HUDEP-2 (cell line): ENCODE results near the gene PHETA1.

Source experiments
- DNase-seq, 76 experiments: peaks; one replicate each; lab custom pipeline; 2025; ENCODE audit not compliant: unreplicated experiment in 76 of 76; lab: John Stamatoyannopoulos, UW

PHETA1 gene

GRCh38 chr12:111368788-111369495, at the start of gene PHETA1:
Gene PHETA1, minus strand, starts transcription at chr12:111369095. Its CDS starts 5,668 bp downstream, at chr12:111363427.
- peak in 72 of 76 experiments; percentile 6 to 90 (median 70) for DNase-seq

- DNase-seq: no peak
Measured at GRCh38 chr12:111418594-111418880, 49.6 kb upstream of the PHETA1 start.

GRCh38 chr12:111417784-111418593, 49.1 kb upstream of the PHETA1 start:
- no peak for DNase-seq

GRCh38 chr12:111417290-111417689, 48.4 kb upstream of the PHETA1 start:
- no peak for DNase-seq

- DNase-seq: no peak
Measured at GRCh38 chr12:111414711-111415252, 45.9 kb upstream of the PHETA1 start.

GRCh38 chr12:111413442-111414086, 44.7 kb upstream of the PHETA1 start:
- peak in 2 of 76 experiments; percentile 4 to 19 for DNase-seq

GRCh38 chr12:111412830-111413441, 44.0 kb upstream of the PHETA1 start:
- peak in 3 of 76 experiments; percentile 16 to 21 (median 17) for DNase-seq

GRCh38 chr12:111412007-111412829, 43.3 kb upstream of the PHETA1 start:
- DNase-seq: peak in 2 of 76 experiments; percentile 9 to 15

- peak in 1 of 76 experiments; percentile 5 for DNase-seq
Measured at GRCh38 chr12:111411185-111411764, 42.4 kb upstream of the PHETA1 start.

- DNase-seq: peak in 2 of 76 experiments; percentile 32 to 38
Measured at GRCh38 chr12:111410431-111411184, 41.7 kb upstream of the PHETA1 start.

- peak in 24 of 76 experiments; percentile 11 to 60 (median 27) for DNase-seq
Measured at GRCh38 chr12:111409780-111410430, 41.0 kb upstream of the PHETA1 start.

- DNase-seq: peak in 1 of 76 experiments; percentile 41
Measured at GRCh38 chr12:111409403-111409779, 40.5 kb upstream of the PHETA1 start.

- peak in 2 of 76 experiments; percentile 21 to 28 for DNase-seq
Measured at GRCh38 chr12:111408686-111409402, 39.9 kb upstream of the PHETA1 start.

GRCh38 chr12:111408116-111408440, 39.2 kb upstream of the PHETA1 start:
- no peak for DNase-seq

- DNase-seq: peak in 2 of 76 experiments; percentile 9 to 29
Measured at GRCh38 chr12:111407377-111408115, 38.7 kb upstream of the PHETA1 start.

- DNase-seq: peak in 3 of 76 experiments; percentile 13 to 32 (median 22)
Measured at GRCh38 chr12:111406474-111407376, 37.8 kb upstream of the PHETA1 start.
